Neuronal stem cell (in vitro differentiated cells): ENCODE data around the gene LOXL4.

Experiments
- DNase-seq: peaks from one replicate; pipeline ENCODE4 v3.0.0-alpha.2; 2013; ENCODE audit warnings: low spot score
- H2AFZ ChIP-seq: one replicate; pipeline ENCODE4 v1.6.1; 2013; ENCODE audit warnings: mild to moderate bottlenecking, low read length, inconsistent platforms
- H2AK5ac ChIP-seq: 2 replicates; pipeline ENCODE4 v1.6.1; 2013; ENCODE audit warnings: low read depth, mild to moderate bottlenecking, inconsistent platforms, low read length, moderate library complexity, mixed read lengths
- H2BK120ac ChIP-seq: 2 replicates; pipeline ENCODE4 v1.6.1; 2013; ENCODE audit warnings: low read depth, mild to moderate bottlenecking, inconsistent platforms, low read length, moderate library complexity, mixed read lengths
- H2BK12ac ChIP-seq: one replicate; pipeline ENCODE4 v1.6.1; 2013; ENCODE audit warnings: low read length, inconsistent platforms
- H2BK15ac ChIP-seq: 2 replicates; pipeline ENCODE4 v1.6.1; 2013; ENCODE audit warnings: mild to moderate bottlenecking, low read length, inconsistent platforms, mixed read lengths
- H2BK5ac ChIP-seq: one replicate; pipeline ENCODE4 v1.6.1; 2013; ENCODE audit warnings: inconsistent platforms, mild to moderate bottlenecking, low read length, moderate library complexity
- H3K14ac ChIP-seq: one replicate; pipeline ENCODE4 v1.6.1; 2013; ENCODE audit warnings: low read length, inconsistent platforms
- H3K18ac ChIP-seq: 2 replicates; pipeline ENCODE4 v1.6.1; 2013; ENCODE audit warnings: low read length, inconsistent platforms
- H3K23ac ChIP-seq: 2 replicates; pipeline ENCODE4 v1.6.1; 2013; ENCODE audit warnings: low read depth, mild to moderate bottlenecking, mixed read lengths, low read length, inconsistent platforms; ENCODE audit not compliant: poor library complexity
- H3K27ac ChIP-seq: replicated peaks from 3 replicates; pipeline ENCODE4 v1.5.1; 2013; ENCODE audit warnings: low read length, inconsistent platforms
- H3K27me3 ChIP-seq, 3 experiments: 2 replicates each; pipeline ENCODE4 v1.6.1; 2013; ENCODE audit warnings: low read length in 3 of 3, mild to moderate bottlenecking in 2 of 3, inconsistent platforms in 1 of 3, low read depth in 1 of 3, mixed read lengths in 1 of 3, moderate library complexity in 1 of 3; ENCODE audit not compliant: control insufficient read depth in 3 of 3, insufficient read depth in 3 of 3
- H3K36me3 ChIP-seq, 2 donors: replicated peaks in 1 of 2; 2 replicates each; pipeline ENCODE4 v1.6.1; 2013; ENCODE audit warnings: low read length in 2 of 2; ENCODE audit not compliant: control insufficient read depth in 2 of 2, insufficient read depth in 2 of 2
- H3K4ac ChIP-seq: 2 replicates; pipeline ENCODE4 v1.6.1; 2013; ENCODE audit warnings: inconsistent platforms, mild to moderate bottlenecking, low read length, moderate library complexity
- H3K4me1 ChIP-seq, 2 donors: 1 replicate in 1 of 2; 2 replicates in 1 of 2; pipeline ENCODE4 v1.6.1; 2013; ENCODE audit warnings: low read length in 2 of 2, low read depth in 1 of 2; ENCODE audit not compliant: control insufficient read depth in 2 of 2, insufficient read depth in 1 of 2
- H3K4me2 ChIP-seq: one replicate; pipeline ENCODE4 v1.6.1; 2013; ENCODE audit warnings: mild to moderate bottlenecking, low read length, inconsistent platforms; ENCODE audit not compliant: insufficient read depth, poor library complexity, severe bottlenecking
- H3K4me3 ChIP-seq, 2 donors: 2 replicates each; pipeline ENCODE4 v1.5.1; 2013; ENCODE audit warnings: low read length in 2 of 2, mild to moderate bottlenecking in 2 of 2, inconsistent platforms in 1 of 2, moderate library complexity in 1 of 2
- H3K79me1 ChIP-seq: one replicate; pipeline ENCODE4 v1.6.1; 2013; ENCODE audit warnings: low read depth, mild to moderate bottlenecking, inconsistent platforms, low read length, moderate library complexity
- H3K9ac ChIP-seq: one replicate; pipeline ENCODE4 v1.6.1; 2013; ENCODE audit warnings: mild to moderate bottlenecking, low read depth, low read length, inconsistent platforms; ENCODE audit not compliant: poor library complexity
- H3K9me3 ChIP-seq, 2 donors: replicated peaks in 1 of 2; 2 replicates each; pipeline versions ENCODE3 to v1.6.1; 2013; ENCODE audit warnings: low read length in 2 of 2, mild to moderate bottlenecking in 2 of 2, inconsistent platforms in 1 of 2, low read depth in 1 of 2, mixed read lengths in 1 of 2, moderate library complexity in 1 of 2; ENCODE audit not compliant: control insufficient read depth in 2 of 2, insufficient read depth in 1 of 2
- H4K8ac ChIP-seq: one replicate; pipeline ENCODE4 v1.6.1; 2013; ENCODE audit warnings: low read depth, mild to moderate bottlenecking, inconsistent platforms, low read length, moderate library complexity
- H4K91ac ChIP-seq: one replicate; pipeline ENCODE4 v1.6.1; 2013; ENCODE audit warnings: low read length, low read depth, mild to moderate bottlenecking, inconsistent platforms; ENCODE audit not compliant: poor library complexity
- WGBS, 2 donors: extraction: QIAGEN DNeasy Blood & Tissue Kit; methylation state at CpG; one replicate each; pipeline ENCODE4 v1.1.7; 2013; ENCODE audit warnings: missing lambda C conversion rate in 2 of 2, mixed read lengths in 1 of 2; ENCODE audit not compliant: insufficient read length in 2 of 2, insufficient replicate concordance in 1 of 2; ENCODE audit errors: extremely low coverage in 2 of 2; 5-methylcytosine and 5-hydroxymethylcytosine counted together

The LOXL4 gene

GRCh38 chr10:98313598-98313997 is 45.6 kb upstream of the LOXL4 start:
- Histone ChIP-seq H3K9me3 (no peaks in the 10 kb centered on the region), H3K14ac (no peak overlapping the region), H3K4ac (no peak overlapping the region), H3K4me2 (no peak overlapping the region), H2BK12ac (no peak overlapping the region), H2BK15ac (no peak overlapping the region), H3K4me3 (no peak overlapping the region), H4K91ac (no peak overlapping the region), H3K79me1 (no peaks in the 10 kb centered on the region), H2AFZ (no peak overlapping the region), H4K8ac (no peak overlapping the region), H3K23ac (no peak overlapping the region), H2BK120ac (no peak overlapping the region), H2BK5ac (no peak overlapping the region), H3K9ac (no peak overlapping the region), H3K27me3 (peaks cover 0 to 19% (median 0%) of the 10 kb centered on the region in 3 experiments), H3K4me1 (peaks cover 0 to 4% of the 10 kb centered on the region in 2 donors), H2AK5ac (no peak overlapping the region), H3K18ac (no peak overlapping the region), H3K36me3 (no peaks in the 10 kb centered on the region), H3K27ac (no peak overlapping the region)
- DNase-seq, result no peak
- WGBS, 2 donors, result no CpG with 5 or more reads among the region's 3 CpGs

GRCh38 chr10:98312822-98313221 is 44.8 kb upstream of the LOXL4 start:
- Histone ChIP-seq H3K4me1 (peaks cover 0 to 6% of the 10 kb centered on the region in 2 donors), H3K36me3 (no peaks in the 10 kb centered on the region), H2AK5ac (no peak overlapping the region), H3K23ac (no peak overlapping the region), H2BK12ac (no peak overlapping the region), H3K14ac (no peak overlapping the region), H4K91ac (no peak overlapping the region), H3K27me3 (peaks cover 0 to 19% (median 0%) of the 10 kb centered on the region in 3 experiments), H3K79me1 (no peaks in the 10 kb centered on the region), H3K4me2 (no peak overlapping the region), H2AFZ (no peak overlapping the region), H2BK120ac (no peak overlapping the region), H4K8ac (no peak overlapping the region), H3K18ac (peak overlapping the region; percentile 63), H2BK5ac (no peak overlapping the region), H2BK15ac (no peak overlapping the region), H3K27ac (no peak overlapping the region), H3K9ac (no peak overlapping the region), H3K4me3 (no peak overlapping the region), H3K4ac (no peak overlapping the region), H3K9me3 (no peaks in the 10 kb centered on the region)
- no CpG with 5 or more reads among the region's 5 CpGs for WGBS, 2 donors
- DNase-seq, result no peak

- no peak for DNase-seq
- H3K14ac ChIP-seq, result no peak overlapping the region
- no peak overlapping the region for H2BK15ac ChIP-seq
- no peak overlapping the region for H3K4ac ChIP-seq
- no peak overlapping the region for H3K23ac ChIP-seq
- peaks cover 0 to 19% (median 0%) of the 10 kb centered on the region in 3 experiments for H3K27me3 ChIP-seq
- H4K8ac ChIP-seq, result no peak overlapping the region
- no peak overlapping the region for H3K4me2 ChIP-seq
- H3K4me3 ChIP-seq, result no peak overlapping the region
- H3K18ac ChIP-seq, result no peak overlapping the region
- H3K36me3 ChIP-seq, result no peaks in the 10 kb centered on the region
- no peak overlapping the region for H2BK120ac ChIP-seq
- H3K27ac ChIP-seq, result no peak overlapping the region
- no peak overlapping the region for H2BK5ac ChIP-seq
- peaks cover 0 to 6% of the 10 kb centered on the region in 2 donors for H3K4me1 ChIP-seq
- H3K9me3 ChIP-seq, result no peaks in the 10 kb centered on the region
- WGBS, 2 donors, result no CpG with 5 or more reads among the region's 3 CpGs
- H3K9ac ChIP-seq, result no peak overlapping the region
- no peak overlapping the region for H2AFZ ChIP-seq
- H4K91ac ChIP-seq, result no peak overlapping the region
- no peak overlapping the region for H2AK5ac ChIP-seq
- no peaks in the 10 kb centered on the region for H3K79me1 ChIP-seq
- no peak overlapping the region for H2BK12ac ChIP-seq
Measured at GRCh38 chr10:98312349-98312748, 44.4 kb upstream of the LOXL4 start.

- Histone ChIP-seq H3K4me1 (peaks cover 0 to 6% of the 10 kb centered on the region in 2 donors), H2BK5ac (peak overlapping the region; percentile 14), H2BK15ac (no peak overlapping the region), H3K9me3 (no peaks in the 10 kb centered on the region), H3K9ac (no peak overlapping the region), H3K27ac (no peak overlapping the region), H2AFZ (no peak overlapping the region), H2AK5ac (no peak overlapping the region), H4K91ac (no peak overlapping the region), H3K14ac (no peak overlapping the region), H2BK12ac (no peak overlapping the region), H3K23ac (no peak overlapping the region), H2BK120ac (no peak overlapping the region), H3K36me3 (no peaks in the 10 kb centered on the region), H3K4me3 (no peak overlapping the region), H3K18ac (no peak overlapping the region), H3K27me3 (peaks cover 0 to 15% (median 0%) of the 10 kb centered on the region in 3 experiments), H3K4me2 (no peak overlapping the region), H3K4ac (no peak overlapping the region), H3K79me1 (no peaks in the 10 kb centered on the region), H4K8ac (no peak overlapping the region)
- no CpG with 5 or more reads among the region's 8 CpGs for WGBS, 2 donors
- no peak for DNase-seq
Measured at GRCh38 chr10:98310701-98311100, 42.7 kb upstream of the LOXL4 start.
